T1000 (cell line): ENCODE measurements around the gene NCKAP5.
A peak's percentile ranks its signal among the peaks of the same experiment; 100 is the strongest.
"Not testable (repeated sequence)": the region's sequence is repeated elsewhere in the genome, so short reads cannot be mapped to it uniquely, and the experiment has no call there.

ENCODE experiments used
- DNase-seq: peaks from one replicate; lab custom pipeline; 2025; ENCODE audit warnings: mixed read lengths; lab: John Stamatoyannopoulos, UW

The NCKAP5 gene

DNA sequence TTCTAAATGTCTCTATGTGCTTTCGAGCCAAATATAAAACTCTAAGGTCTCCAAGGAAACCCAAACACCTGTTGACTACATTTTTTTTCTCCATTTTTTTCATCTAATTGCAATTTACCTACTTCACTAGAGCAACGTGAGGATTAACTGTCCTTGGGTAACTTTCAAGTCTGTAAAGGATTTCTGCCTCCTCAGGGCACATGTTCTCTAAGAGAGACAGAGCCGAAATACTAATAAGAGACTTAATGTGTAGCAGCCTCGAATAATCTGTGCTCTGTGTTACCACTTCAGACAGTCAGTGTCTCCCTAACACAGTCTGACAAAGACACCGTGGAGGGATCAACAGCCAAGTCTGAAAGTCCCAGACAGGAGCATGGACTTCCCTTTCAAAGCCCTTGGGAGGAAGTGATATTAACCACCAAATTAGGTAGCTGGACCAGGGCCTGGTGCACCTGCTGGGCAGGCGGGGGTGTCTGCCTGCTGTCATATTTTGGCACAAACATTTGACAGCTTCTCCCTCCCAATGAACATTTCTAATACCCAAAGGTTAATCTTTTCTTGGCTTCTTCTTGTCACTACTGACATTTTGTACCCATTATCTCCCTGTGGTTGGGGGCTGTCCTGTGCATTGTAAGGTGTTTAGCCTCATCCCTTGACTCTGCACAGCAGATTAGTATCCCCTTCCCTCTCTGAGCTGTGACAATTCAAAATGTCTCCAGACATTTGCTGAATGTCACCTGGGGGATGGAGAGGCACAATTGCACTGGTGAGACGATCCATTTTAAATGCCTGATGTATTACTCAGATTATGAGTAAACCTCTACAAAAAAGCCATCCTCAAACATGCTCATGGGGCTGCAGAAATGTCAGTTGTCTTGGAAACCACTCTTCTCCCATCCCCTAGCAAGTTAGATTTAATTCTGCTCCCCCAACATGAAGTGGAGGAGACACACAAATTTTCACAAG is 852.6 kb downstream of the NCKAP5 start:
- no peak for DNase-seq

DNA sequence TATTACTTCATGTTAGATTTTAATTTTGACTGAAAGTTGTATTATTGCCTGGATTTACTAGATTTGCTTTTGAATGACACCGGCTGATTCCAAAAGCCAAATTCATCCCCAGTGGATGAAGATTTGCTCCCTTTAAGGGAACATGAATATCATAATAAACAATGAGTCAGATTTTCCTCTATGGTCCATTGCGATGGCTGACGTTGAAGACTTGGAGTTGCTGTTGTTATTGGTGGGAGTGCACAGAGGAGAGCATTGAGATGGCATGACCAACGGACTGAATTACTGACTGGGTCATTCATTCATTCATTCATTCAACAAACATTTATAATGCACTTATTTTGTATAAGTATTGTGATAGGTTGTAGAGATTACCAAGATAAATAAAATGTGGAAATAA is 864.9 kb downstream of the NCKAP5 start:
- no peak for DNase-seq

- no peak for DNase-seq
Measured at GRCh38 chr2:132701810-132702209, 866.5 kb downstream of the NCKAP5 start.

DNA sequence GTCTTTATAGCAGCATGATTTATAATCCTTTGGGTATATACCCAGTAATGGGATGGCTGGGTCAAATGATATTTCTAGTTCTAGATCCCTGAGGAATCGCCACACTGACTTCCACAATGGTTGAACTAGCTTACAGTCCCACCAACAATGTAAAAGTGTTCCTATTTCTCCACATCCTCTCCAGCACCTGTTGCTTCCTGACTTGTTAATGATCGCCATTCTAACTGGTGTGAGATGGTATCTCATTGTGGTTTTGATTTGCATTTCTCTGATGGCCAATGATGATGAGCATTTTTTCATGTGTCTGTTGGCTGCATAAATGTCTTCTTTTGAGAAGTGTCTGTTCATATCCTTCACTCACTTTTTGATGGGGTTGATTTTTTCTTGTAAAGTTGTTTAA is 868.5 kb downstream of the NCKAP5 start:
- not testable (repeated sequence) for DNase-seq

- DNase-seq, result not testable (repeated sequence)
Measured at GRCh38 chr2:132698347-132698746, 869.9 kb downstream of the NCKAP5 start.

DNA sequence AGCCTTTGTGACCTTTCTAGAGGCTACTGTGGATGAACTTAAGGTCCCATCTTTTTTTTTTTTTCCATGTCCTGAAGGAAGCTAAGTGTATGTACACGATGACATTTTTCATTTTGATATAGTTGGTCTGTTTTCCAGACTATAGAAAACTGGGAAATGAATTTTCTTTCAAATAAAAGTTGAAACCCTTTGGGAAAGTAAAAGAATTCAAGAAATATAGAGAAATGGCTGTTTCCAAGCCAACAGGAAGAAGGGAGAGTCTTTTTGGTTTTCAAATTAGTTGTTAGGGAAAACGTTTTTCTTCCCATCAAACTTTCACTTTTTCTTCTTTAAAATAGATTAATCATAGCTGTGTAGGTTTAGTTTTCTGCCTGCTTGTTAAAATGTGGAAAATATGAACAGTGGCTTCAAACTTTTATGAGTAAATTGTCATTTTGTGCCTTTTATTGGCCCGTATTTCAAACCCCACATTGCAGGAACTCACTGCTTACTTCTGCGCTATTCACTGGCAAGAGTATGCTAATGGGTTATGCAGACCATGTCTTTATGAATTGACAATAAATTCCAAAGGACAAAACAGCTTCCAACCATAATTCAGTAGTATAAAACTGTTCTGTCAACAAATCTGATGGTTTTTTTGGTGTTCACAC is 870.6 kb downstream of the NCKAP5 start:
- no peak for DNase-seq

GRCh38 chr2:132692816-132693215 is 875.4 kb downstream of the NCKAP5 start:
- no peak for DNase-seq

DNA sequence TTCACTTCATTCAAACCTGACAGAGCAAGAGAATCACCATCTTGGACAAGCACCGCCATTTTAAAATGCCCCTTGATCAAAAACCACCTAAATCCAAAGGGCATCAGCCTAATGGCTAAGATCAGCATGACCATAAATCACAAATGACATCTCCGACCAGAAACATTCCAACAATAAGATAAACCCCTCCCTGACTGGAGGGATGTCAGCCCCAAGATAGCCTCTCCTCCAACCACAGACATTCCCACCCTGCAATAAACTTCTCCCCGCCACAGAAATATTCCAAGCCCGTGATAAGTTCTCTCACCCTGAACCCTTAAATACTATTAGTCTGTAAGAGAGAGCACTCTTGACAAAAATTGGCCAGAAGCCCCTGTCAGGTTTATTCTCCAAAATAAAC is 876.7 kb downstream of the NCKAP5 start:
- no peak for DNase-seq

DNA sequence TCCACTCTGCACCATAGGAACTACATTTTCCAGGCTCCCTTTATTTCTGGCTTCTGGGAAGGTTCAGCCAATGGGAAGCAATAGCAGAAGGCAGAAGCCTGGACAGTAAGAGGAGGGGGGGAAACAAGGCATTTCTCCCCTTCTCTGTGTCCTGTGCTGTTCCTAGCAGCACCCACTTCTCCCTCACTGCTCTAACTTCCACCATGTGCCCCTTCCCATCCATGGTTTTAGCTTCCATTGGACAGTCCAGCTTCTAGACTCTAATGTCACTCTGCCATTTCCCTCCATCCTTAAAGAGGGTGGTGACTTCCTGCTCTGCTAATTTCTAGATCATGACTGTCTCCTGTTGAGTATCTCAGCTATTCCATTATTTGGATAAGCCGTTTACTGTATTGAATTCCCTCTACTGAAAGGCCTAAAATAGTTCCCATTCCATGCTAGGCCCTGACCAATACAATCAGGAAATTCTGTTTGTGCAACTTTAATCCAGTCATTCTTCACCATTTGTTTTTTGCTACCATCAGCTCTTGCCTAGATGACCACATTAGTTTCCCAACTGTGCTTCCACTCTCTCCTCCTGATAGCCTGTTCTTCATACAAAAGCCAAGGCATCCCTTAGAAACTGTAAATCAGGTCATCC is 877.5 kb downstream of the NCKAP5 start:
- no peak for DNase-seq

- no peak for DNase-seq
Measured at GRCh38 chr2:132681766-132682165, 886.5 kb downstream of the NCKAP5 start.

GRCh38 chr2:132680544-132680943 is 887.7 kb downstream of the NCKAP5 start:
- no peak for DNase-seq

- DNase-seq, result no peak
Measured at GRCh38 chr2:132678483-132678882, 889.8 kb downstream of the NCKAP5 start.

DNA sequence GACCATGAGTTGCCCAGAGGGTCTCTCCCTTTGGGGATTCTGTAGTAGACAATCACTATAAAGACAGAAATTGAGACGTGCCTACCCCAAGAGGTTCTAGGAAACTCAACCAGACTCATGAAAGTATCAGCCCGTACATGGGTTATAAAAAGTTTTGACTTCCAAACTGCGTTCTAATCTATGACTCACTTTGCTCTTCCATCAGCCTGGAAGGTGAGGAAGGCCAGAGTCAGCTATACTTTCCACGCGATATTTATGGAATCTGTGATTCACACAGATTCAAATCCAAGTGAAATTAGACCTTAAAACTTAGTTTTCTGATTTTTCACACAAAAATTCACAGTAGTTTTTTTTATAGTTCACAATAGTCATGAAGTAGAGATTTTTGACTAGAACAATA is 890.6 kb downstream of the NCKAP5 start:
- no peak for DNase-seq

DNA sequence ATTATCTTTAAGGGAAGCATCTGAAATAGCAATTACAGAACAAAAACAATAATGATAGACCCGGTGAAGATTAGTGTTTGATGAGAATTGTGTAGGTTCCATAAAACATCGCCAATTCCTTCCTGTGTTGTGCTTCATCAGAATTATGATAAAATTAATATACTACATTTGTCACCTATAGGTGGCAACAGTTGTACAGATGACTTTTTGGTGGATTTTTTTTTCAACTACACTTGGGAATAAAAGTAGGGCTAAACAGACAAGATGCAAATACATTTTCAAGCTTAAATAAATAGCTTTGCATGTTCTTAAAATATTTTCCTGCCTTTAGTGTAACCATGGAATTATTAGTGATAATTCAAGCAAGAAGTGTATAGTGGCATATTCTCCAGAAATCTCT is 891.3 kb downstream of the NCKAP5 start:
- DNase-seq, result no peak

- peak; percentile 60 for DNase-seq
Measured at GRCh38 chr2:132671151-132671835, 897.0 kb downstream of the NCKAP5 start.

GRCh38 chr2:132670496-132671150 is 897.6 kb downstream of the NCKAP5 start:
- peak; percentile 59 for DNase-seq

DNA sequence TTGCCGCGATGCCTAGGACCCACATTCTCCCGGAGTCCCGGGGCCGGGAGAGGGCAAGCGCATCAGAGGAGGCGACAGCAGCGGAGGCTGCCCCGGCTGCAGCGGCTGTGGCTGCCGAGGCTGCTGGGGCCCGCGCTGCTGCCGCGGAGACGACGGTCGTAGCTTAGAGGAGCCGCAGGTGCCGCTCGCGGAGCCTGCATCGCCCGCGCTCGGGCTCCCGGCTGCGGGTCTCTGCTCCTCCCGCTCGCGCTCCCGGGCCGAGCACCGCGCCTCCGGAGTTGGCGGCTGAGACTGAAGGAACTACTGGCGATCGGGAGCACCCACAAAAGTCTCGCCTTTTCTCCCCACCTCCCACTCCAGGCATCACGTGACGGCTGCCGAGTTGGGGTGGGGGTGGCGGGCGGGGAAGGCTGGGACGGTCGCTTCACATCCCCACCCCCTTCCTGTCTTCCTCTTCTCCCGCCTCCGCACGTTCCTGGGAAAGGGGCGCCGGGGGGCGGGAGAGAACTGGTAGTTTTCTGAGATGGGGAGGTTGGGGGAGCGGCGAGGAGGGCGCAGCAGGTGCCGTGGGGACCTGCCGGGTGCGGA is 898.3 kb downstream of the NCKAP5 start, which contains the start of gene LYPD1:
TSS of gene LYPD1 (minus strand) at position 298 of the 588 bp plus-strand sequence. CDS start at position 25, 273 bp downstream.
- peak; percentile 59 for DNase-seq

GRCh38 chr2:132668987-132669907 is 899.0 kb downstream of the NCKAP5 start:
- no peak for DNase-seq

GRCh38 chr2:132668189-132668823 is 900.0 kb downstream of the NCKAP5 start:
- DNase-seq, result peak; percentile 14
